Lung microvascular endothelial cell (primary cell): ENCODE results near the gene TOR1AIP2. TPM values are rescaled to one million over a fixed set of nuclear protein-coding genes. Genes with fewer than 3 reads are reported as not detected.
A peak's percentile ranks its signal among the peaks of the same experiment; 100 is the strongest.

Source experiments
- DNase-seq, 2 donors: peaks; one replicate each; pipeline versions ENCODE4 v3.0.0 to v3.0.0-alpha.2; 2010; ENCODE audit warnings: low read depth in 2 of 2
- total RNA-seq: library from RNA; depleted of rRNA; stranded (reverse); fragments of >200 nt; gene quantifications from 2 replicates; pipeline ENCODE4 v1.2.1, GENCODE V29; 2014

Gene TOR1AIP2
- 50.8 and 87.1 TPM in 2 replicates for total RNA-seq

DNA sequence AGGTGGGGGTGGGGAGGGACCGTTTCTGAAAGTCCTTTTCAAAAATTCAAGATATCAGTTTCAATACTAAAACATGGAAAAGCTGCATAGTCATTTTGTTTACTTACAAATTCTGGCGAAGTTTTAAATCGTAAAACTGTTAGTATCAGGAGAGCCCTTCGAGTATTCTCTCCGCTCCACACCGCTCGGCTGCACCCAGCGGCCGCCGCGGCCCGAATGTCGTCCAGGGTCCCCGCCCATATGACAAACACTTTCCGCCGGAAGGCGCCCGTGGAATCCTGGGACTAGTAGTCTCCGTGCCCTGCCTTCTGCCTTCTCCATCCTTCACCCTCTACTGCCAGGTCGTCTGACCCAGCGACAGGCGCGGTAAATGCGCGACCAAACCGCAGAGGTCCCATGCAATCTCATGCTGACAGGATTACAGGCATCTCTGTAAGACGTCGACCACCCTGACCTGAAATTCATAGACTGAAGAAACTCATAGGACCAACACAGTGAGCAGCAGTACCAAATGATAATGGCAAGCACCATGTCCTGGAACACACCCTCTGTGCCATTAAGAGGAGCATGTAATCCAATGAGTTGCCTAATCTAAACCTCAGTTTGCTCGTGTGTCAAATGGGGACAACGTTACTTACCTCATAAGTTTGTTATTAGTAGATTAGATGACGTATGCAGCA, at the start of gene TOR1AIP2:
Gene TOR1AIP2, minus strand, starts transcription at position 218 of the 680 bp plus-strand sequence. CDS start 25,138 bp downstream, outside the sequence.
- peak; percentile 83 to 88 for DNase-seq

DNA sequence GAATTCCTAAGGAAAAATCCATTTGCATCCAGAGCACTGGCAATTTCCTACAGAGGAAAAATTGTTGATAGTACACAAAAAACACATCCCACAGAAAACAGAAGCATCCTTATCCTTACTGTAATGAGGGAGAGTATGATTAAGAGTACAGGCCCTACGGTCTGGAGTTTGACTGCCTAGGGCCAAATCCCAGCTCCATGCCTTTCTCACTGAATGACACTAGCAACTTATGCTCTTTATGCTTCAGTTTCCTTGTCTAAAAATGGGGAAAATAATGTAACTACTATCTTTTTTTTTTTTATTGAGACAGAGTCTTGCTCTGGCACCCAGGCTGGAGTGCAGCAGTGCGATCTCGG, 49.2 kb upstream of the TOR1AIP2 start:
- DNase-seq: no peak

- no peak for DNase-seq
Measured at GRCh38 chr1:179925922-179926849, 48.6 kb upstream of the TOR1AIP2 start.

- DNase-seq: no peak
Measured at GRCh38 chr1:179925302-179925701, 47.7 kb upstream of the TOR1AIP2 start.

- no peak for DNase-seq
Measured at GRCh38 chr1:179924268-179924667, 46.7 kb upstream of the TOR1AIP2 start.

- no peak for DNase-seq
Measured at GRCh38 chr1:179923029-179923428, 45.4 kb upstream of the TOR1AIP2 start.

DNA sequence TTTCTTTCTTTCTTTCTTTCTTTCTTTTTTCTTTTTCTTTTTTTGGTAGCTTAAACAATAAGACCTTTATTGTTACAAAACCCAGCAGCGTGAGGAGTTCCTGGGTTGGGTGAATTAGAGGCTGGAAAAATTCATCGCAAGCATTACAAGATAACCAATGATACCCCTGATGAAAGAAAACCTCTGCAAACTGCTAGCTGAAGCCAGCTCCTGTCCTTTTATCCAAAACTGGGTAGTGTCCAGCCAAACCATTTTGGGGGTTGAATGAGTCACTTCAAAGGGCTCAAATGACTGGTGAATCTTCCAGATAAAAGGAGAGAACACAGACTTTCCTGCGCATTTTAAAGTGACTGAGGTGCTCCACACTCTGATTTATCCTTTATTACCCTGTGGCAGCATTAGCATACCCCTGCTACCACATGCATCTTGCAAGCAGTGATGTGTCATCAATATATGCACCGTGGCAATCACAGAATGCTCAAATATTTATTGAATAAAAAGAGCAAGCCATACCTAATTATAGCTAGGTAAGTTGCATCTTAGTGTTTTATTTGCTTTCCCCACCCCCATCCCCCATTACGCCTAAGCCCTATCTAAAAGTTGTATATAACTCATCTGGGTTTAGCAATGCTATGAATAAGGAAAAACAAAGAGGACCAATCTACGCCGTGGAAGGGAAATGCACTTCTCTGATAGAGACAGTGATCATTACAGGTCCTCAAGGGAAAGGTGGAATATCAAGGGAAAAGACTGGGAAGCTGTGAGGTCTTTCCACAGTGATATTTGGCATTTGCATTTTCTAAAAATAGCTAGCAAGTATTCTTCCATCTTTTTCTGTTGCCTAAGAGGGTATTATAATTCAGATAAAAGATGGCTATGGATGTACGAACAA, 44.6 kb upstream of the TOR1AIP2 start:
- DNase-seq: no peak

GRCh38 chr1:179921472-179921871, 43.9 kb upstream of the TOR1AIP2 start:
- DNase-seq: peak in 1 of 2 donors; percentile 27

DNA sequence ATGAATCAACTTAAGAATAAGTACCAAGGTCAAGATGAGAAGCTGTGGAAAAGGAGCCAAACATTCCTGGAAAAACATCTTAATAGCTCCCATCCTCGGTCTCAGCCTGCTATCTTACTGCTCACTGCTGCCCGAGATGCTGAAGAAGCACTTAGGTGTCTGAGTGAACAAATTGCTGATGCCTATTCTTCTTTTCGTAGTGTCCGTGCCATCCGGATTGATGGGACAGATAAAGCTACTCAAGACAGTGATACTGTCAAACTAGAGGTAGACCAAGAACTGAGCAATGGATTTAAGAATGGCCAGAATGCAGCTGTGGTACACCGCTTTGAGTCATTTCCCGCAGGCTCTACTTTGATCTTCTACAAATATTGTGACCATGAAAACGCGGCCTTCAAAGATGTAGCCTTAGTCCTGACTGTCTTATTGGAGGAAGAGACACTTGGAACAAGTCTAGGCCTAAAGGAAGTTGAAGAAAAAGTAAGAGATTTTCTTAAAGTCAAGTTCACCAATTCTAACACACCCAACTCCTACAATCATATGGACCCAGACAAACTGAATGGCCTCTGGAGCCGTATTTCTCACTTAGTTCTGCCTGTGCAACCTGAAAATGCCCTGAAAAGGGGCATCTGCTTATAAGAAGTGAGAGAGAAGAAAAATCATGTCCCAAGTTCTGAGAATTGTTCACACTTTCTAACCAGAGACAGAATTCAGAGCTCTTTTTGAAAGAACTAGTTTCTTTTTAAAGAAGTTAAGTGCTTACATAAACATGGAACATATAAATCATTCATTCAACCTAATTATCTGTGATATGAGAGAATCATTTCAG, 40.2 kb upstream of the TOR1AIP2 start:
- DNase-seq: no peak

DNA sequence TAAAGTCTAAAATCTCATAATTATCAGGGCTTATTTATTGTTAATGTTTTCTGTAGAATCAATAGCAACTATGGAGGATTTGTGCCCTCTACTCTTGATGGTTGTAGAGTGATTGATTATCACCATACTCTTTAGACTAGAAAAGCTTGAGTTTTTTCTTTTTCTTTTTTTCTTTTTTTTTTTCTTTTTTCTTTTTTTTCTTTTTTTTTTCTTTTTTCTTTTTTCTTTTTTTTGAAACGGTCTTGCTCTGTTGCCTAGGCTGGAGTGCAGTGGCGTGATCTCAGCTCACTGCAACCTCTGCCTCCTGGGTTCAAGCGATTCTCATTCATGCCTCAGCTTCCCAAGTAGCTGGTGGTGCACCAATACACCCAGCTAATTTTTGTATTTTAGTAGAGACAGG, 34.2 kb upstream of the TOR1AIP2 start:
- DNase-seq: no peak

GRCh38 chr1:179910934-179911333, 33.3 kb upstream of the TOR1AIP2 start:
- DNase-seq: no peak

DNA sequence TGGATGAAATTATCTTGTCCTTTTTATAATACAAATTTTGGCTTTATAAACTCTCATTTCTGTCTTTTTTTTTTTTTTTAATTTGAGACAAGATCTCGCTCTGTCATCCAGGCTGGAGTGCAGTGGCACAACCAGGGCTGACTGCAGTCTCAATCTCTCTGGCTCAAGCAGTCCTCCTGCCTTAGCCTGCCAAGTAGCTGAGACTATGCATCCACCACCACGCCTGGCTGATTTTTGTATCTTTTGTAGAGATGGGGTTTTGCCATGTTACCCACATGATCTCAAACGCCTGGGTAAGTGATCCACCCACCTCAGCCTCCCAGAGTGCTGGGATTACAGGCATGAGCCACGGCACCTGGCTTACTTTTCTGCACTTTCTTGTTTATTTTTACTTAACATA, 12.0 kb upstream of the TOR1AIP2 start:
- no peak for DNase-seq

DNA sequence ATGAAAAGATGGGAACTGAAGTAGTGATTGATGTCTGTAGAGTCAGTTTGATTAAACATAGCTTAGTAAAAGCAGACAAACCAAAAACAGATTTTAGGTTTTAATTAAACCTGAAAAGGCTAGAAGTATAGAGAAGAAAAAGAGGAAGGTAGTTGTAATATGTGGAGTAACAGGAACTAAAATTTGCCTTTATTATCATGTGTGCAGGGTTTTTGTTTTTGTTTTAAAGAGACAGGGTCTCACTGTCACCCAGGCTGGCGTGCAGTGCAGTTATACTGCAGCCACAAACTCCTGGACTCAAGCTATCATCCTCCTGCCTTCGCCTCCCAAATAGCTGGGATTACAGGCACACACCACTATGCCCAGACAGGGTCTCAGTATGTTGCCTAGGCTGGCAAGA, 10.5 kb upstream of the TOR1AIP2 start:
- DNase-seq: no peak

GRCh38 chr1:179883745-179884138, 6.1 kb upstream of the TOR1AIP2 start:
- DNase-seq: peak; percentile 40 to 59

DNA sequence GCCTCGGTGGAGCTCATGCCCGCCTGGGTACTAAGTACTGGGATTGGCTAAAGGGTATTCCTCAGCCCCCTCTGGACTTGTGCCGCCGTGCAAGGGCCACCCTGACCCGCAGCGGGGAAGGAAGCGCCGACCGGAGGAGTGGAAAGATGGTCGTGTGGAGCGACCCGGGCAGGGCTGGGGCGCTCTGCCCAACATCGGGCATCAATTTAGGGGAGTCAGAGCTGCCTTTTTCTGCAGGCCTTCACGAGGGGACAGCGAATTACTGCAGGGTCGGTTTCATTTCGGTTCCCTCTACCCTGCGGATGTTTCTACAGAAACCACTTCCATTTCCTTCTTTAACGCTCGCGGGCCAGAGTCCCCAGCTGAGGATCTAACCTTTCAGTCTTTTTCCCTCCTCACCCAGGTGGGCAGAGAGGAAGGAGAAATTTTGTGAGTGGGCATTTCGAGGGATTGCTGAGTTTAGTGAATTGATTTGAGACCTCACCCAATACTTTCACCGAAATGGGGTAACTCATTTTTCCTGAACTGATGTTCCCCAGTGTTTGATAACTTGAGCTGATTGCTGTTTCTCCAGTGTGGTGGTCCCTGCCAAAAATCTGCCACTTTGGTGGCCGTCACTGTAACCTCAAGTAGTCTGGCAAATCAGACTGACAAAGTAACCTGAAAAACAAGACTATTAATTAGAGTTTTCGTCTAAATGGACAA, 5.6 kb upstream of the TOR1AIP2 start:
- DNase-seq: peak; percentile 3 to 6

DNA sequence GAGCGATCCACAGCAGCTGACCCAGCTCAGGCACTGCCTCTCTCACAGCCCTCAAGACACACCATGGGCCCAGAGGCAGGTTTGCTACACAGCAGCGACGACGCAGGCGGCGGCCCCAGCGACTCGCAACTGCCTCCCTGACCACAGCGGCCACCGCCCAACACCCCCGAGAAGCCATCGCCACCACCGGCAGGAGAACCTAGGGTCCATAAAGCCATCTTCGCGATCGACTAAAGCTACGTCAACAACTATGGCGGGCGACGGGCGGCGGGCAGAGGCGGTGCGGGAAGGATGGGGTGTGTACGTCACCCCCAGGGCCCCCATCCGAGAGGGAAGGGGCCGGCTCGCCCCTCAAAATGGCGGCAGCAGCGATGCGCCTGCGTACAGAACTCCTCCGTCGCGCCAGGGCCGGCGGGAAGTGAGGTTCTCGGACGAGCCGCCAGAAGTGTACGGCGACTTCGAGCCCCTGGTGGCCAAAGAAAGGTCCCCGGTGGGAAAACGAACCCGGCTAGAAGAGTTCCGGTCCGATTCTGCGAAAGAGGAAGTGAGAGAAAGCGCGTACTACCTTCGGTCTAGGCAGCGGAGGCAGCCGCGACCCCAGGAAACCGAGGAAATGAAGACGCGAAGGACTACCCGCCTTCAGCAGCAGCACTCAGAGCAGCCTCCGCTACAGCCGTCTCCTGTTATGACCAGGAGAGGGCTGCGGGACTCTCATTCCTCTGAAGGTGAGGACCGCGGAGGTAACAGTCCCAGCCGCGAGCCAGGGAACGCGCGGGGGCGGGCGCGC, 4.8 kb upstream of the TOR1AIP2 start, which contains the start of gene TOR1AIP1:
Gene TOR1AIP1, plus strand, starts transcription at position 33 of the 787 bp plus-strand sequence. Its CDS starts 218 bp downstream, at position 251.
- DNase-seq: peak; percentile 99

GRCh38 chr1:179881642-179882252, 4.1 kb upstream of the TOR1AIP2 start:
- DNase-seq: peak in 1 of 2 donors; percentile 96

GRCh38 chr1:179879797-179880196, 2.2 kb upstream of the TOR1AIP2 start:
- no peak for DNase-seq

GRCh38 chr1:179876300-179876715, 1.3 kb downstream of the TOR1AIP2 start:
- DNase-seq: peak; percentile 59 to 81
